ENCODE results near the gene GNG7. TPM values are rescaled to one million over a fixed set of nuclear protein-coding genes. Genes with fewer than 3 reads are reported as not detected.

Gene GNG7
- total RNA-seq, 2 donors from 2014 or later = 8.7 to 22.9 TPM

GRCh38 chr19:2517881-2518601, 184.5 kb downstream of the GNG7 start:
- no peak overlapping the region for H3K4me3 ChIP-seq
- no peaks in the 10 kb centered on the region for H3K9me3 ChIP-seq
- H3K27ac ChIP-seq = no peak overlapping the region
- no peaks in the 10 kb centered on the region for H3K36me3 ChIP-seq
- no peak for TF ChIP-seq POLR2AphosphoS5 (IDR thresholded peaks at IDR 0.05)
- TF ChIP-seq CTCF (IDR thresholded peaks at IDR 0.05) = no peak
- no peaks in the 10 kb centered on the region for H3K4me1 ChIP-seq (replicated peaks)
- intact Hi-C loops (cut with DNase I) = no loop called here
- WGBS = 51% methylated on average over 35 of the region's 35 CpGs
- DNase-seq (ENCODE audit: low spot score) = no peak
- no peaks in the 10 kb centered on the region for H3K27me3 ChIP-seq (replicated peaks; ENCODE audit: insufficient read depth)

GRCh38 chr19:2516727-2517126, 185.8 kb downstream of the GNG7 start:
- no peak overlapping the region for H3K27ac ChIP-seq
- 92% methylated on average over 18 of the region's 18 CpGs for WGBS
- no peaks in the 10 kb centered on the region for H3K36me3 ChIP-seq
- no peaks in the 10 kb centered on the region for H3K4me1 ChIP-seq (replicated peaks)
- no peak overlapping the region for H3K4me3 ChIP-seq
- H3K27me3 ChIP-seq (replicated peaks; ENCODE audit: insufficient read depth) = no peaks in the 10 kb centered on the region
- TF ChIP-seq POLR2A (IDR thresholded peaks at IDR 0.05) (no peak), CTCF (IDR thresholded peaks at IDR 0.05) (no peak), POLR2AphosphoS5 (IDR thresholded peaks at IDR 0.05) (no peak)
- no peaks in the 10 kb centered on the region for H3K9me3 ChIP-seq
- no peak for DNase-seq (ENCODE audit: low spot score)
- intact Hi-C loops (cut with DNase I) = no loop called here

- intact Hi-C loops (cut with DNase I) = no loop called here
- TF ChIP-seq POLR2A (IDR thresholded peaks at IDR 0.05) (no peak), POLR2AphosphoS5 (IDR thresholded peaks at IDR 0.05) (no peak)
- Histone ChIP-seq H3K27me3 (replicated peaks; ENCODE audit: insufficient read depth) (no peaks in the 10 kb centered on the region), H3K27ac (no peak overlapping the region), H3K4me3 (no peak overlapping the region), H3K9me3 (no peaks in the 10 kb centered on the region), H3K4me1 (replicated peaks) (no peaks in the 10 kb centered on the region), H3K36me3 (no peaks in the 10 kb centered on the region)
- no peak for DNase-seq (ENCODE audit: low spot score)
- WGBS = 93% methylated on average over 16 of the region's 16 CpGs
Observed at GRCh38 chr19:2514981-2515518, 187.4 kb downstream of the GNG7 start.

- intact Hi-C loops (cut with DNase I) = no loop called here
- no peak for DNase-seq (ENCODE audit: low spot score)
- Histone ChIP-seq H3K36me3 (no peaks in the 10 kb centered on the region), H3K27me3 (replicated peaks; ENCODE audit: insufficient read depth) (no peaks in the 10 kb centered on the region), H3K9me3 (no peaks in the 10 kb centered on the region), H3K27ac (no peak overlapping the region), H3K4me1 (replicated peaks) (no peaks in the 10 kb centered on the region), H3K4me3 (no peak overlapping the region)
- TF ChIP-seq POLR2A (IDR thresholded peaks at IDR 0.05) (no peak), CTCF (IDR thresholded peaks at IDR 0.05) (no peak), POLR2AphosphoS5 (IDR thresholded peaks at IDR 0.05) (no peak)
- WGBS = 49% methylated on average over 21 of the region's 41 CpGs
Observed at GRCh38 chr19:2512523-2513431, 189.7 kb downstream of the GNG7 start.

GRCh38 chr19:2511991-2512390, 190.5 kb downstream of the GNG7 start:
- Histone ChIP-seq H3K27me3 (replicated peaks; ENCODE audit: insufficient read depth) (no peaks in the 10 kb centered on the region), H3K4me3 (no peak overlapping the region), H3K4me1 (replicated peaks) (no peaks in the 10 kb centered on the region), H3K27ac (no peak overlapping the region), H3K36me3 (no peaks in the 10 kb centered on the region), H3K9me3 (no peaks in the 10 kb centered on the region)
- intact Hi-C loops (cut with DNase I) = no loop called here
- no peak for TF ChIP-seq CTCF (IDR thresholded peaks at IDR 0.05)
- no peak for TF ChIP-seq POLR2AphosphoS5 (IDR thresholded peaks at IDR 0.05)
- no peak for DNase-seq (ENCODE audit: low spot score)
- WGBS = 95% methylated on average over 21 of the region's 21 CpGs
